Measurements from ENCODE around the gene HBA2. TPM values are rescaled to one million over a fixed set of nuclear protein-coding genes. Genes with fewer than 3 reads are reported as not detected.
"Not testable (repeated sequence)": the region's sequence is repeated elsewhere in the genome, so short reads cannot be mapped to it uniquely, and the experiment has no call there.

The HBA2 gene
- total RNA-seq = 100 to 1,000 TPM in 3 of 4 donors, 10 to 100 TPM in 1; 52.8 to 638 (median 317) TPM

- H3K4me1 ChIP-seq; H3K9me3 ChIP-seq; H3K36me3 ChIP-seq; H3K27ac ChIP-seq; H3K4me3 ChIP-seq; intact Hi-C loops (cut with DNase I; ENCODE audit: low total_unique reads); DNase-seq: not testable (repeated sequence)
- peaks cover 9 to 40% of the 10 kb centered on the region in 2 donors for H3K27me3 ChIP-seq
These were observed at the start of gene HBA2 for GRCh38 chr16:172374-172941. Gene HBA2 (plus strand): TSS chr16:172876. CDS start chr16:172913, 37 bp downstream.

DNA sequence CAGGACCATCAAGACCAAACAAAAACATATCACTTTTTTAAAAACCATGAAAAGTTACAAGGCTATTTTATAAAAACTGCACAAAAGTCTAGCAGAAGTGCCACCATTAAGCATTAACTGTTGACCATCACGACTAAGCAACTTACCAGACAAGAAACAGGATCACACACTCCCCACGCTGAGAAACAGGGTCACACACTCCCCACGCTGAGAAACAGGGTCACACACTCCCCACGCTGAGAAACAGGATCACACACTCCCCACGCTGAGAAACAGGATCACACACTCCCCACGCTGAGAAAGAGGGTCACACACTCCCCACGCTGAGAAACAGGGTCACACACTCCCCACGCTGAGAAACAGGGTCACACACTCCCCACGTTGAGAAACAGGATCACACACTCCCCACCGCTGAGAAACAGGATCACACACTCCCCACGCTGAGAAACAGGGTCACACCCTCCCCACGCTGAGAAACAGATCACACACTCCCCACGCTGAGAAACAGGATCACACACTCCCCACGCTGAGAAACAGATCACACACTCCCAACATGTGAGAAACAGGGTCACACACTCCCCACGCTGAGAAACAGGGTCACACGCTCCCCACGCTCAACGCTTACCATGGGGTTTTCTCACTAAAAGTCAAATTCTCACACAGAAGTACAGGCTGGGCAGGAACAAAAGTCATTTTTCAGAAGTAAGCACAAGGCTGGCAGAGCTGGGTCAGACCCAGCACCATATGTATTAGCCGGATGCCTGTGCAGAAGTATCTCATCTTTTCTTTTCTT, 48.9 kb upstream of the HBA2 start:
- H3K27ac ChIP-seq; H3K27me3 ChIP-seq; H3K36me3 ChIP-seq; H3K9me3 ChIP-seq; intact Hi-C loops (cut with DNase I; ENCODE audit: low total_unique reads); DNase-seq; H3K4me1 ChIP-seq; H3K4me3 ChIP-seq: not testable (repeated sequence)

DNA sequence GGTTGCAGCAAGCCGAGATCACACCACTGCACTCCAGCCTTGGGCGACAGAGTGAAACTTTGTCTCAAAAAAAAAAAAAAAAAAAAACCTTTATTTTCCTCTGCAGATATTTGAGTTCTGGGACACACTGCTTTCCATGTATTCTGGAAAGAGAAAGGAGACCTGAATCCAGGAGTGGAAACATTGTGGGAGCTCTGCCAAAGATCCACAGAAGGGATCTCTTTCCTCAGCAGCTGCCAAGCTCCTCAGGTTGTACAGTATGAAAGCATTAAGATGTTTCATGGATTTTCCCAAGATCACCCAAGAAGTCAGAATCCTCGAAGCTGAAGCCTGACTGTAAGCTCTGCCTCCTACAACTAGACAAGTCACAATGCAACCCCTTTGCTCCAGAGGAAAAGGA, 47.7 kb upstream of the HBA2 start:
- TF ChIP-seq CTCF (IDR thresholded peaks at IDR 0.05) (no peak), POLR2A (IDR thresholded peaks at IDR 0.05) (no peak)

DNA sequence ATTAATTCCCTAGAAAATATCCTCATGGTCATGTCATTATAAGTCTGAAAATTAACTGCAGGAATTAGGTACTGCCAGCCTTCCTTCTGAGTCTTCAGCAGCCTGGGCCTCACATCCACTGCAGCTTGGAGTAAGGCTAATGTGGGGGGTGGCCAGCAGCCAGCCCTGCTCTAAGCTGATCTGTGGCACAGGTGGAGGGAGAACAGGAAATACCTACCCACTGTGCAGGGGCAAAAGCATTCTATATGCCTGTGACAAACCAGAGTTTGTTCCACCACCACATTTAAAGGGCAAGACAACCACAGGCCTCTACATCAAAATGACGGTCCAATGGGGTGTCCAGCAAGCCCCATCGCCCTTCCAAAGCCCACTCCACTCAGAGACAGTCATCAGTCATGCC, 43.6 kb upstream of the HBA2 start:
- DNase-seq = no peak
- no peaks in the 10 kb centered on the region for H3K4me1 ChIP-seq
- H3K27ac ChIP-seq = no peak overlapping the region
- no peak overlapping the region for H3K4me3 ChIP-seq
- H3K9me3 ChIP-seq = no peaks in the 10 kb centered on the region
- TF ChIP-seq POLR2A (IDR thresholded peaks at IDR 0.05) = no peak
- no peak for TF ChIP-seq CTCF (IDR thresholded peaks at IDR 0.05)
- H3K27me3 ChIP-seq = no peaks in the 10 kb centered on the region
- H3K36me3 ChIP-seq = no peaks in the 10 kb centered on the region
- intact Hi-C loops (cut with DNase I; ENCODE audit: low total_unique reads) = no loop called here

More for the DNA sequence above, 47.7 kb upstream of the HBA2 start:
- H3K27me3 ChIP-seq = no peaks in the 10 kb centered on the region
- no peaks in the 10 kb centered on the region for H3K9me3 ChIP-seq
- H3K4me1 ChIP-seq = no peaks in the 10 kb centered on the region
- no peaks in the 10 kb centered on the region for H3K36me3 ChIP-seq
- DNase-seq = no peak
- intact Hi-C loops (cut with DNase I; ENCODE audit: low total_unique reads) = no loop called here
- no peak overlapping the region for H3K4me3 ChIP-seq
- H3K27ac ChIP-seq = no peak overlapping the region

DNA sequence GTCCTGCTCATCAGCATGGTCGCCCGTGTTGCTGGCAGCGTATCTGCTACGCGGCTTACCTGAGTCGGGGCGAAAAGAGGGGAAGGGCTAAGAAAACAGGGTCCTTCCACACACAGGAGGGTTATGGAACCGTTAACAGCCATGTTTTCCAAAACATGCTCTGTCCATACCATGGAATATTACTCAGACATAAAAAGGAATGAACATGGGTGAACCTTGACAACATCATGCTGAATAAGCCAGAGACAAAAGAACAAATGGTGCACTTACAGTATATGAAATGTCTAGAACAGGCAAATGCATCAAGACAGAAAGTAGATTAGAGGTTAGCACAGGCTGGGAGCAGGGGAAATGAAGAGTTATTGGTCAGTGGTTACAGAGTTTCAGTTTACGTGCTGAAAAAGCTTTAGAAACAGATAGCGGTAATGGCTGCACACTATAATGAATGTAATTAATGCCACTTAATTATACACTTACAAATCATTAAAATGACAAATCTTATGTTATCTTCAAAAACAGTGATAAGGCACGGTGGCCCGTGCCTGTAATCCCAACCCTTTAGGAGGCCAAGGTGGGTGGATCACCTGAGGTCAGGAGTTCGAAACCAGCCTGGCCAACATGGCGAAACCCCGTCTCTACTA, 42.0 kb upstream of the HBA2 start:
- TF ChIP-seq POLR2A (IDR thresholded peaks at IDR 0.05) (no peak), CTCF (IDR thresholded peaks at IDR 0.05) (no peak)
- Histone ChIP-seq H3K36me3 (no peaks in the 10 kb centered on the region), H3K9me3 (no peaks in the 10 kb centered on the region), H3K27ac (no peak overlapping the region), H3K4me3 (no peak overlapping the region), H3K27me3 (no peaks in the 10 kb centered on the region), H3K4me1 (no peaks in the 10 kb centered on the region)
- intact Hi-C loops (cut with DNase I; ENCODE audit: low total_unique reads) = no loop called here
- DNase-seq = no peak

DNA sequence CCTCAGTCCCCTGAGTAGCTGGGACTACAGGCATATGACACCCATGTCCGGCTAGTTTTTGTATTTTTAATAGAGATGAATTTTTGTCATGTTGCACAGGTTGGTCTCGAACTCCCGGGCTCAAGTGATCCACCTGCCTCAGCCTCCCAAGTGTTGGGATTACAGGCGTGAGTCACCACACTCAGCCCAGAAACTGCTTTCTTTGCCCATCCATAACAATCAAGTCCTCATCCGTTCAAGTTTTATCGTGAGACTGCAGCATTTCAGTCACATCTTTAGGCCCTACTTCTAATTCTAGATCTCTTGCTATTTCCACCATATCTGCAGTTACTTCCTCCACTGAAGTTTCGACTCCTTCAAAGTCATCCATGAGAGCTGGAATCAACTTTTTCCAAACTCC, 40.6 kb upstream of the HBA2 start:
- no peaks in the 10 kb centered on the region for H3K9me3 ChIP-seq
- intact Hi-C loops (cut with DNase I; ENCODE audit: low total_unique reads) = no loop called here
- no peaks in the 10 kb centered on the region for H3K4me1 ChIP-seq
- H3K27ac ChIP-seq = no peak overlapping the region
- H3K4me3 ChIP-seq = no peak overlapping the region
- no peak for DNase-seq
- H3K27me3 ChIP-seq = no peaks in the 10 kb centered on the region
- TF ChIP-seq POLR2A (IDR thresholded peaks at IDR 0.05) (no peak), CTCF (IDR thresholded peaks at IDR 0.05) (no peak)
- H3K36me3 ChIP-seq = no peaks in the 10 kb centered on the region
